B cell (primary cell): ENCODE results near the gene XPA. TPM values are rescaled to one million over a fixed set of nuclear protein-coding genes. Genes with fewer than 3 reads are reported as not detected.

Experiments used
- ATAC-seq: fragments of 200-7000 bp; cut with Tn5 transposase; one replicate; pipeline ENCODE4 v1.10.0; 2021; ENCODE audit warnings: low read depth, mild to moderate bottlenecking, moderate number of reproducible peaks, moderate library complexity
- CTCF ChIA-PET: fragments of 350-600 bp; sonication (Branson Sonifier 250); formaldehyde crosslinking; loops from one replicate; lab custom pipeline; 2021; ENCODE audit warnings: antibody characterized with exemption, inconsistent platforms; lab: Charles Lee
- POLR2A ChIA-PET: fragments of 350-600 bp; sonication (Branson Sonifier 250); formaldehyde crosslinking; loops from one replicate; lab custom pipeline; 2021; ENCODE audit warnings: antibody characterized with exemption; lab: Charles Lee
- DNase-seq: peaks from one replicate; pipeline ENCODE4 v3.0.0; 2013
- H2AFZ ChIP-seq: 2 replicates; pipeline ENCODE4 v1.6.1; 2012; ENCODE audit warnings: mild to moderate bottlenecking, low read depth, low read length; ENCODE audit not compliant: insufficient read depth, poor library complexity, severe bottlenecking
- H3K27ac ChIP-seq, 2 donors: 1 replicate in 1 of 2; 2 replicates in 1 of 2; pipeline ENCODE4 v1.5.1; 2012 to 2013; ENCODE audit warnings: low read length in 2 of 2, mild to moderate bottlenecking in 2 of 2, moderate library complexity in 1 of 2
- H3K27me3 ChIP-seq, 4 experiments: fragments of 200-600 bp in 1 of 4; sonication (generic) in 1 of 4; replicated peaks in 1 of 4; 1 replicate in 2 of 4; 2 replicates in 2 of 4; pipeline versions ENCODE4 v1.6.1 to v1.7.0; 2013 to 2016; ENCODE audit warnings: low read length in 3 of 4, mild to moderate bottlenecking in 2 of 4, mixed read lengths in 1 of 4, moderate library complexity in 1 of 4; ENCODE audit not compliant: insufficient read depth in 4 of 4, control insufficient read depth in 3 of 4; ENCODE audit errors: control extremely low read depth in 1 of 4
- H3K36me3 ChIP-seq, 2 experiments: replicated peaks in 1 of 2; 1 replicate in 1 of 2; 2 replicates in 1 of 2; pipeline versions ENCODE4 v1.6.1 to v1.7.1; 2013; ENCODE audit warnings: low read length in 1 of 2; ENCODE audit not compliant: insufficient read depth in 2 of 2, control insufficient read depth in 1 of 2; ENCODE audit errors: control extremely low read depth in 1 of 2, extremely low read depth in 1 of 2
- H3K4me1 ChIP-seq, 2 donors: fragments of 200-600 bp in 1 of 2; sonication (generic) in 1 of 2; 1 replicate in 1 of 2; 2 replicates in 1 of 2; pipeline versions ENCODE4 v1.5.1 to v1.6.1; 2013 to 2017; ENCODE audit warnings: low read length in 2 of 2; ENCODE audit not compliant: control insufficient read depth in 2 of 2, insufficient read depth in 2 of 2
- H3K4me2 ChIP-seq: replicated peaks from 2 replicates; pipeline ENCODE3; 2012; ENCODE audit warnings: mild to moderate bottlenecking, low read depth, low read length; ENCODE audit not compliant: poor library complexity, severe bottlenecking
- H3K4me3 ChIP-seq, 5 experiments: fragments of 200-600 bp in 1 of 5; sonication (generic) in 1 of 5; 1 replicate in 3 of 5; 2 replicates in 2 of 5; pipeline versions ENCODE4 v1.5.1 to v1.7.0; 2011 to 2016; ENCODE audit warnings: low read length in 4 of 5, mild to moderate bottlenecking in 4 of 5, low read depth in 2 of 5, control low read depth in 1 of 5, moderate library complexity in 1 of 5; ENCODE audit not compliant: insufficient read depth in 1 of 5; ENCODE audit errors: control extremely low read depth in 1 of 5, extremely low read depth in 1 of 5
- H3K79me2 ChIP-seq: fragments of 200-600 bp; sonication (generic); one replicate; pipeline ENCODE4 v1.6.0; 2016; ENCODE audit warnings: low read length; ENCODE audit not compliant: control insufficient read depth, insufficient read depth
- H3K9ac ChIP-seq: fragments of 200-600 bp; sonication (generic); 2 replicates; pipeline ENCODE4 v1.6.1; 2017; ENCODE audit warnings: mild to moderate bottlenecking, low read length, moderate library complexity
- H3K9me3 ChIP-seq, 3 donors: one replicate each; pipeline versions ENCODE4 v1.6.1 to v1.7.1; 2013; ENCODE audit warnings: low read length in 2 of 3; ENCODE audit not compliant: control insufficient read depth in 2 of 3, insufficient read depth in 1 of 3; ENCODE audit errors: control extremely low read depth in 1 of 3
- H4K20me1 ChIP-seq: 2 replicates; pipeline ENCODE4 v1.6.0; 2012; ENCODE audit warnings: mild to moderate bottlenecking, low read length; ENCODE audit not compliant: insufficient read depth, control insufficient read depth, poor library complexity, severe bottlenecking
- H3K27ac Mint-ChIP-seq: one replicate; pipeline ENCODE4 v1.8.0; 2021; ENCODE audit warnings: mixed read lengths
- H3K27me3 Mint-ChIP-seq: one replicate; pipeline ENCODE4 v1.8.0; 2021; ENCODE audit warnings: mixed read lengths
- H3K4me1 Mint-ChIP-seq: one replicate; pipeline ENCODE4 v1.8.0; 2021; ENCODE audit warnings: mixed read lengths
- H3K4me3 Mint-ChIP-seq: one replicate; pipeline ENCODE4 v1.8.0; 2021; ENCODE audit warnings: mixed read lengths
- H3K9me3 Mint-ChIP-seq: one replicate; pipeline ENCODE4 v1.8.0; 2022; ENCODE audit warnings: mixed read lengths; ENCODE audit not compliant: insufficient read depth
- CTCF ChIP-seq: fragments of 200-600 bp; IDR thresholded peaks from one replicate; pipeline ENCODE4 v1.8.0; 2022; ENCODE audit warnings: antibody characterized with exemption, mild to moderate bottlenecking
- EZH2 ChIP-seq: IDR thresholded peaks from 2 replicates; pipeline ENCODE4 v1.6.1; 2012; ENCODE audit warnings: borderline replicate concordance, low read depth, mild to moderate bottlenecking, moderate library complexity, low read length; ENCODE audit not compliant: insufficient read depth, poor library complexity, severe bottlenecking
- WGBS: methylation state at CpG from one replicate; pipeline ENCODE4 v1.1.5; 2013; ENCODE audit warnings: missing lambda C conversion rate; ENCODE audit not compliant: insufficient coverage; 5-methylcytosine and 5-hydroxymethylcytosine counted together
- intact Hi-C: fragments of 100-400 bp; cut with micrococcal nuclease; formaldehyde crosslinking; loops from one replicate; pipeline ENCODE4 v1.10.0; 2022
- polyA plus RNA-seq: library from polyadenylated mRNA; depleted of rRNA; stranded (reverse); fragments of >200 nt; gene quantifications from 2 replicates; pipeline ENCODE4 v1.2.3, GENCODE V29; 2012
- total RNA-seq, 2 donors: library from RNA; stranded (reverse); fragments of 120-200 nt in 1 of 2; gene quantifications; 1 replicate in 1 of 2; 2 replicates in 1 of 2; pipeline versions ENCODE4 v1.2.3 to v1.2.4, GENCODE V29; 2013 to 2022

XPA gene
- total and polyA plus RNA-seq, 2 donors (not counting 1 experiment from before 2014, with no cell fraction given): 3.8 to 21.3 TPM

GRCh38 chr9:97668485-97668884 is 28.7 kb downstream of the XPA start:
- H3K9me3 Mint-ChIP-seq: no peaks in the 10 kb centered on the region
- H3K4me1 Mint-ChIP-seq: peaks cover 2% of the 10 kb centered on the region
- DNase-seq: no peak
- Histone ChIP-seq H3K36me3 (peaks cover 2 to 94% of the 10 kb centered on the region in 2 experiments), H3K4me3 (no peak overlapping the region), H3K4me1 (no peaks in the 10 kb centered on the region), H3K4me2 (no peak overlapping the region), H3K27ac (no peak overlapping the region), H3K79me2 (no peaks in the 10 kb centered on the region), H3K27me3 (no peaks in the 10 kb centered on the region), H3K9ac (no peak overlapping the region), H2AFZ (no peak overlapping the region), H4K20me1 (no peaks in the 10 kb centered on the region), H3K9me3 (no peaks in the 10 kb centered on the region)
- CTCF ChIA-PET: no interaction called here
- ATAC-seq: no peak
- intact Hi-C loops: no loop called here
- H3K27ac Mint-ChIP-seq: no peak overlapping the region
- no peak overlapping the region for H3K4me3 Mint-ChIP-seq
- 100% methylated on average over 2 of the region's 3 CpGs for WGBS
- TF ChIP-seq EZH2 (no peak), CTCF (no peak)
- no peaks in the 10 kb centered on the region for H3K27me3 Mint-ChIP-seq
- POLR2A ChIA-PET: no interaction called here

GRCh38 chr9:97666907-97667686 is 30.0 kb downstream of the XPA start:
- TF ChIP-seq EZH2: no peak
- no peak for TF ChIP-seq CTCF
- Mint-ChIP-seq H3K27me3 (no peaks in the 10 kb centered on the region), H3K4me3 (no peak overlapping the region), H3K27ac (no peak overlapping the region), H3K9me3 (no peaks in the 10 kb centered on the region), H3K4me1 (peaks cover 2% of the 10 kb centered on the region)
- Histone ChIP-seq H2AFZ (no peak overlapping the region), H3K4me3 (no peak overlapping the region), H3K79me2 (no peaks in the 10 kb centered on the region), H3K9ac (no peak overlapping the region), H4K20me1 (no peaks in the 10 kb centered on the region), H3K27ac (peak overlapping the region in 1 of 2 donors; percentile 17), H3K4me1 (no peaks in the 10 kb centered on the region), H3K27me3 (no peaks in the 10 kb centered on the region), H3K9me3 (no peaks in the 10 kb centered on the region), H3K4me2 (no peak overlapping the region), H3K36me3 (peaks cover 4 to 95% of the 10 kb centered on the region in 2 experiments)
- no CpG with 5 or more reads among the region's 5 CpGs for WGBS
- CTCF ChIA-PET: interaction anchor here (1.0 kb wide), 1 partner anchor 13 kb away, joined by 3 read pairs; no protein-coding TSS in a partner anchor
- DNase-seq (no peak), ATAC-seq (no peak)
- intact Hi-C loops: no loop called here
- POLR2A ChIA-PET: no interaction called here
